Nephron (organoid): ENCODE measurements around the gene TMEM242.
A peak's percentile ranks its signal among the peaks of the same experiment; 100 is the strongest.

Experiments used
- H3K27ac Mint-ChIP-seq, 3 experiments: 2 replicates each; pipeline ENCODE4 v1.8.0; 2020; ENCODE audit warnings: mixed read lengths in 3 of 3, mild to moderate bottlenecking in 2 of 3, moderate library complexity in 1 of 3
- H3K27me3 Mint-ChIP-seq: 2 replicates; pipeline ENCODE4 v1.8.0; 2021; ENCODE audit warnings: low read depth, mild to moderate bottlenecking, moderate library complexity, mixed read lengths
- H3K36me3 Mint-ChIP-seq: 2 replicates; pipeline ENCODE4 v1.8.0; 2020; ENCODE audit warnings: low read depth, mixed read lengths
- H3K4me1 Mint-ChIP-seq: 2 replicates; pipeline ENCODE4 v1.8.0; 2020; ENCODE audit warnings: mixed read lengths
- H3K4me3 Mint-ChIP-seq, 3 experiments: 2 replicates each; pipeline ENCODE4 v1.8.0; 2020; ENCODE audit warnings: mild to moderate bottlenecking in 3 of 3, mixed read lengths in 3 of 3, moderate library complexity in 2 of 3
- H3K9me3 Mint-ChIP-seq: 2 replicates; pipeline ENCODE4 v1.8.0; 2020; ENCODE audit warnings: mixed read lengths
- CTCF ChIP-seq, 3 experiments: fragments of 200-600 bp; sonication (generic); IDR thresholded peaks; one replicate each; pipeline ENCODE4 v1.5.0; 2021; ENCODE audit warnings: antibody characterized with exemption in 3 of 3; ENCODE audit not compliant: unreplicated experiment in 3 of 3

Gene TMEM242

DNA sequence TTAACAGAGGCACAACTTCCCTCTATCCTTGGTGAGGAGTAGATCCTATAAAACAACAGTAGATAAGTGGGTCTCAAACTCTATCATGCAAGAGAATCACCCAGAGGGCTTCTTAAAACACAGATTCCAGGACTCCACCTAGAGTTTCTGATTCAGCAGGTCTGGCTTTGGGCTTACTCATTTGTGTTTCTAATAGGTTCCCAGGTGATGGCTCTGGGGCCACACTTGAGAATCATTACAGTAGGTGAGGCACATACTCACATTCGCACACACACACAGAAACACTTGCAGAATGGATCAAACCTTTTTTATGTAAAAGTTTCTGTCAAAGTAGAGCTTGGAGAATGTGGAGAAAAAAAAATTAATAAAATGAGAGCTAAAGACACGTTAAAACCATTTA, 52.4 kb downstream of the TMEM242 start:
- H3K4me3 Mint-ChIP-seq: no peak overlapping the region

GRCh38 chr6:157270308-157270707, 53.0 kb downstream of the TMEM242 start:
- peaks cover 9% of the 10 kb centered on the region for H3K36me3 Mint-ChIP-seq

More for the DNA sequence above, 52.4 kb downstream of the TMEM242 start:
- Mint-ChIP-seq H3K27me3 (peaks cover 13% of the 10 kb centered on the region), H3K4me1 (peaks cover 45% of the 10 kb centered on the region), H3K27ac (peak overlapping the region in 1 of 3 experiments; percentile 71), H3K9me3 (peaks cover 10% of the 10 kb centered on the region), H3K36me3 (peaks cover 9% of the 10 kb centered on the region)
- TF ChIP-seq CTCF (IDR thresholded peaks at IDR 0.05; ENCODE audit: unreplicated experiment in 3 of 3): no peak

DNA sequence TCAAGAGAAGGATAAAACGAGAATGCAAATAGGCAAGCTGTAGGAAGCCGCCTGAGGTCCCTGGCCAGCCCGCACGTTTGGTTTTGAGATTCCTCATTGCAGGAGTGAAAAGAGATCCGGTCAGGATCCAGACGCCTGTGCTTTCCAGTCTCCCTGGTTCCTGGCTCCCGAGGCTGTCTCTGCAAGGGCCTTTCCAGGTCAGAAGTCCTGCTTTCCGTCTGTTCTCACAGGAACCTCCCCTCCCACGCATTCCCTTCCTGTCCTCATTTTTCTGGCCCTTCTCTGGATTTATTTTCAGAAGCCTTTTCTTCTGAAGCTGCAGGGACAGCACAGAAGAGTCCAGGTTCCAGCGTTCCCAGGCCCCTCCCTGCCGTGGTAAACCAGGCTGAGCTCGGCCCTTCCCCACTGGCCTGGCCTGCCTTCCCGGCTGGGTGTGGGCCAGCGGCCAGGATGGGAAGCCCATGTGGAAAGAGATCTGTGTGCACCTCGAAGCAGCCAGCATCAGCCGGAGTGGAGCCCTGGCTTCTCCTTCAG, 54.0 kb downstream of the TMEM242 start:
- H3K36me3 Mint-ChIP-seq: peaks cover 9% of the 10 kb centered on the region
- H3K27ac Mint-ChIP-seq: peak overlapping the region; percentile 67 to 92 (median 71)
- H3K9me3 Mint-ChIP-seq: peaks cover 10% of the 10 kb centered on the region
- peaks cover 57% of the 10 kb centered on the region for H3K4me1 Mint-ChIP-seq
- peak overlapping the region in 1 of 3 experiments; percentile 24 for H3K4me3 Mint-ChIP-seq
- TF ChIP-seq CTCF (IDR thresholded peaks at IDR 0.05; ENCODE audit: unreplicated experiment in 3 of 3): no peak
- H3K27me3 Mint-ChIP-seq: peaks cover 19% of the 10 kb centered on the region

More at GRCh38 chr6:157270308-157270707, 53.0 kb downstream of the TMEM242 start:
- TF ChIP-seq CTCF (IDR thresholded peaks at IDR 0.05; ENCODE audit: unreplicated experiment in 3 of 3): no peak
- peaks cover 49% of the 10 kb centered on the region for H3K4me1 Mint-ChIP-seq
- H3K9me3 Mint-ChIP-seq: peaks cover 10% of the 10 kb centered on the region
- peaks cover 19% of the 10 kb centered on the region for H3K27me3 Mint-ChIP-seq
- H3K27ac Mint-ChIP-seq: peak overlapping the region; percentile 67 to 92 (median 71)
- peak overlapping the region in 1 of 3 experiments; percentile 8 for H3K4me3 Mint-ChIP-seq

DNA sequence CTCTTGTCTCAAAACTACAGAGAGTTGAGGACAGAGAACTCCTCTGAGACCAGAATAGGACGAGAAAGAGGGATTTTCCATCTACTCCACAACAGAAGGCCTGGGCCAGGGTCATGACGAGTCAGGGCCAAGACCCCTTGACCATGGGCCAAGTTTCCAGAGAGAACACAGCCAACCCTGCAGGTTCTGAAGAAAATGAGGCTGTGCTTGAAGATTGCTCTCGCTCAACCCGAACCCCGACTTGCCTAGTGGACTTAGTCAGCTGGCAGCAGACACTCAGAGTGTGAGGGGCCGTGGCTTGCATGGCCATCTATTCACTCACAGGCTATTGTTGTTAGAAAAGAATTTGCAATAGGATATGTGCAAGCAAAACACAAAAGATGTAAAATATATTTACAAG, 54.5 kb downstream of the TMEM242 start:
- peaks cover 10% of the 10 kb centered on the region for H3K9me3 Mint-ChIP-seq
- peak overlapping the region in 1 of 3 experiments; percentile 24 for H3K4me3 Mint-ChIP-seq
- TF ChIP-seq CTCF (IDR thresholded peaks at IDR 0.05; ENCODE audit: unreplicated experiment in 3 of 3): no peak
- peaks cover 9% of the 10 kb centered on the region for H3K36me3 Mint-ChIP-seq
- H3K27me3 Mint-ChIP-seq: peaks cover 19% of the 10 kb centered on the region
- H3K4me1 Mint-ChIP-seq: peaks cover 55% of the 10 kb centered on the region
- peak overlapping the region; percentile 67 to 92 (median 71) for H3K27ac Mint-ChIP-seq

DNA sequence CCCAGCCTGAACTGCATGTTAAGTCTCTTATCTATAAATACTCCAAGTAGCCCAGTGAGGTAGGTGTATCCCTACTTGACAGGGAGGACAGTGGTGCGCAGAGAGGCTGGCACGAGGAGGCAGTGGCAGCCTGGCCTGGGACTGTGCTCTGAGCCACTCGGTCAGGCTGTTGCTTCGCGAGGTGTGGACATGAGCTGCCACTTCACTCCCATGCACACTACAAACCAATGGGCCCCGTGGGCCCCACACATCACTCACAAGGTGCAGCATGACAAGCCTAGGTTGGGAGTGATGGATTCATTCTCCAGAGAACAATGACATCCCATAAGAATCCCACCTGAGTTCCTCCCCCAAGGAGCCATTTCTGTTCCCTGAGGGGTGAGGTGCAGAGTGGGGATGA, 54.9 kb downstream of the TMEM242 start:
- Mint-ChIP-seq H3K9me3 (peaks cover 10% of the 10 kb centered on the region), H3K4me3 (no peak overlapping the region), H3K36me3 (peaks cover 9% of the 10 kb centered on the region), H3K27ac (peak overlapping the region; percentile 67 to 92 (median 71)), H3K4me1 (peaks cover 55% of the 10 kb centered on the region), H3K27me3 (peaks cover 18% of the 10 kb centered on the region)
- TF ChIP-seq CTCF (IDR thresholded peaks at IDR 0.05; ENCODE audit: unreplicated experiment in 3 of 3): no peak

DNA sequence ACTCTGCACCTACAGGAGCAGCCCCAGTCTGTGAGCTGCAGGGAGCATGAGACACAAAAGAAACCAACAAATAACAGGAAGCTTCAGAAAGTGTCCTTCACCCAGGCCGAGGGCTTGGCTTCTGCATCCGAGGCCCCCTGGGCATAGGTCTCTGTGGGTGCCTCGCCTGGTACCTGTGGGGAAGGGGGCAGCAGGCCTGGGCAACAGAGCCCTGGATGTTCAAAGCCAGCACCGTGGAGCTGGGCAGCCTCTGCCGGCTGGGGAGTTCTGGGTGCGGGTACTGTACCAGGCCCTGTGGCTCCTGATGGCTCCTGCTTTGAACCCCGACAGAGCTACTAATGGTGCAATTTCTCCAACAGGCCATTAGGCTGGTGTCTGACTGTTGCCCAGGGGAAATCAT, 55.7 kb downstream of the TMEM242 start:
- Mint-ChIP-seq H3K4me1 (peaks cover 60% of the 10 kb centered on the region), H3K9me3 (peaks cover 10% of the 10 kb centered on the region), H3K27ac (no peak overlapping the region), H3K36me3 (peaks cover 9% of the 10 kb centered on the region), H3K4me3 (no peak overlapping the region), H3K27me3 (peaks cover 13% of the 10 kb centered on the region)
- no peak for TF ChIP-seq CTCF (IDR thresholded peaks at IDR 0.05; ENCODE audit: unreplicated experiment in 3 of 3)
